LNCAP (cell line): ENCODE data around the gene CYP2B6.

Experiments used
- TF ChIP-seq, protein P1 (sequence below): fragments of 450-650 bp; IDR thresholded peaks from 2 replicates; pipeline ENCODE4 v1.5.1; 2017; ENCODE audit warnings: mild to moderate bottlenecking

CYP2B6 gene

DNA sequence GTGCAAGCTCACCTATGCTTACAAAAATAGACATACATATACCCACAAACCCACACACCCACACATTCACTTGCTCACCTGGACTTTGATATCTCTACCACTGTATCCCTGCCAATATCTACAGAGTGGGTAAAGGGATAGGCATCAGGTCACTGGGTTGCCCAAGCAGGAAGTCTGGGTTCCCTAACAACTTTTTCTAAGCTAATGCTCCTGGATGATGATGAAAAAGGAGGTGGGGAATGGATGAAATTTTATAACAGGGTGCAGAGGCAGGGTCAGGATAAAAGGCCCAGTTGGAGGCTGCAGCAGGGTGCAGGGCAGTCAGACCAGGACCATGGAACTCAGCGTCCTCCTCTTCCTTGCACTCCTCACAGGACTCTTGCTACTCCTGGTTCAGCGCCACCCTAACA, at the start of gene CYP2B6:
TSS of gene CYP2B6 (plus strand) at position 311 of the 410 bp plus-strand sequence. CDS start at position 335, 24 bp downstream.
- TF ChIP-seq, protein P1, sequence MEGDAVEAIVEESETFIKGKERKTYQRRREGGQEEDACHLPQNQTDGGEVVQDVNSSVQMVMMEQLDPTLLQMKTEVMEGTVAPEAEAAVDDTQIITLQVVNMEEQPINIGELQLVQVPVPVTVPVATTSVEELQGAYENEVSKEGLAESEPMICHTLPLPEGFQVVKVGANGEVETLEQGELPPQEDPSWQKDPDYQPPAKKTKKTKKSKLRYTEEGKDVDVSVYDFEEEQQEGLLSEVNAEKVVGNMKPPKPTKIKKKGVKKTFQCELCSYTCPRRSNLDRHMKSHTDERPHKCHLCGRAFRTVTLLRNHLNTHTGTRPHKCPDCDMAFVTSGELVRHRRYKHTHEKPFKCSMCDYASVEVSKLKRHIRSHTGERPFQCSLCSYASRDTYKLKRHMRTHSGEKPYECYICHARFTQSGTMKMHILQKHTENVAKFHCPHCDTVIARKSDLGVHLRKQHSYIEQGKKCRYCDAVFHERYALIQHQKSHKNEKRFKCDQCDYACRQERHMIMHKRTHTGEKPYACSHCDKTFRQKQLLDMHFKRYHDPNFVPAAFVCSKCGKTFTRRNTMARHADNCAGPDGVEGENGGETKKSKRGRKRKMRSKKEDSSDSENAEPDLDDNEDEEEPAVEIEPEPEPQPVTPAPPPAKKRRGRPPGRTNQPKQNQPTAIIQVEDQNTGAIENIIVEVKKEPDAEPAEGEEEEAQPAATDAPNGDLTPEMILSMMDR = no peak

DNA sequence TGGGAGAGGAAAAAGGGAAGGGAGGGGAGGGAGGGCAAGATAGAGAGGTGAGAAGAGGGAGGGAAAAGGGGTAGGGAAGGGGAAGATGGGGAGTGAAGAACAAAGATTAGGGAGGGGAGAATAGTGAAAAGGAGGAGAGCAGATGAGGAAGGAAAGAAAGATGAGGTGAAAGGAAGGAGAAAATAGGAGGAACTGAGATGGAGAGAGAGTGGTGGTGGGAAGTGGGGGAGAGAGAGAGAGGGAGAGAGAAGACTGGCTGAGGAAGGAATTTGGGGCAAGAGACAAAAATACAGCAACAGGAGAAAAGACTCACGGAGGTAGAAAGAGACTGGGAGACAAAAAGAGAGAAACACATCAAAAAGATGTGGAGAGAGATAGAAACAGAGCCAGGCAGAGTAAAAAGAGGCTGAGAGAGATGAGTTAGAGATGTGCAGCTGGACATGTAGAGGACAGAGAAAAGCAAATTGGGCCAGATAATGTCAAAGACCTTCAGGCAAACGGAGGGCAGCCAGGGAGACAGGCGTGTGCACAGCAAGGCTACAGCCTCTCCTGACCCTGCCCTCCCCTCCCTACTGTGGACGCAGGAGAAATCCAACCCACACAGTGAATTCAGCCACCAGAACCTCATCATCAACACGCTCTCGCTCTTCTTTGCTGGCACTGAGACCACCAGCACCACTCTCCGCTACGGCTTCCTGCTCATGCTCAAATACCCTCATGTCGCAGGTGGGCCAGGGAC, 49.4 kb upstream of the CYP2B6 start:
- TF ChIP-seq, protein P1 = no peak

DNA sequence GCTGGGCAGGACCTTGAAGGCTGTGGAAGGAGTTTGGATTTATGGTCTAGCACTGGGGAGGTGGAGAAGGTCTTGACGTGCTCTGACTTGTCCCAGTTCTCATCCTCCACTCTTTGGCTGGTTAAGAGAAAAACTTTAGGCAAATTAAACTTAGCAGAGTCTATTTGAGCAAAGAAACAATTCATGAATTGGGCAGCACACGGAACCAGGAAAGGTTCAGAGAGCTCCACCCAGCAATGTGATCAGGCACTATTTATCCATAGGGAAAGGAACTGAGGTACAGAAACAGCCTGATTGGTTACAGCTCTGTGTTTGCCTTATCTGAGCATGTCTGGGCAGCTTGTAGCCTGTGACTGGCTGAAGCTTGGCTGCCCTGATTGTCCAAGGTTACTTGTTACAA, 45.4 kb upstream of the CYP2B6 start:
- TF ChIP-seq, protein P1 = no peak

DNA sequence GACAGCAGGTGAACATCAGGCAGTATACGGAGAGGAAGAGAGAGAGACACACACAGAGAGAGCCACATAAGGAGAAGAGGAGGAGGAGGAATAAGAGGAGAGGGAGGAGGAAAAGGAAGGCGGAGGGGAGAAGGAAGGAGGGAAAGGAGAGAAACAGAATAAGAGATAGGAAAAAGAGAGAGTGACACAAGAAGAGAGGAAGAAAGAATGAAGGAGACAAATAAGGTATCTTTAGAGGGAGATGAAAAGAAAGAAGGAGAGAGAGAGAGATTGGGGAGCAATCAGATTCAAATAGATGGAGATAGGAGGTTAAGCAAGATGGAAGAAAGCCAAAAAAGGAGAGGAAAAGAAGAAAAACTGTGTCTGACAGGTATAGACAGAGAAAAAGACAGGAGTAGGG, 44.0 kb upstream of the CYP2B6 start:
- TF ChIP-seq, protein P1 = no peak

DNA sequence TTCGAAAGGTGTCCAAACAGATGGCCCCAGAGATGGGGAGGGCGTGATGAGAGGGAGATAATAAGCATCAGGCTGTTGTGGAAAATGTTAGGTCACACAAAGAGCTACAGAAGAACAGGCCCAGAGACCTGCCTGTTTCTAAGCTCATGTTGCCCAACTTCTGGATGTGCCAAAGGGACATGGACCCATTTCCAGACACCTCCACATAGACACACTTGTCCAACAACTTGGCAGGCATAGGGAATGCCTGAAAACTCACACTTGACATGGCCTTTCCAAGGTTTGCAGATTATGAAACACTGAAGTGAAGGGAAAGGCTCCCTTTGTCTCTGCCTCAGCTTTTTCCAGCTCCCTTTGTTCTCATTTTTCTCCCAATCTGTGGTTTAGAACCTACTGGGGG, 43.5 kb upstream of the CYP2B6 start:
- TF ChIP-seq, protein P1 = no peak

DNA sequence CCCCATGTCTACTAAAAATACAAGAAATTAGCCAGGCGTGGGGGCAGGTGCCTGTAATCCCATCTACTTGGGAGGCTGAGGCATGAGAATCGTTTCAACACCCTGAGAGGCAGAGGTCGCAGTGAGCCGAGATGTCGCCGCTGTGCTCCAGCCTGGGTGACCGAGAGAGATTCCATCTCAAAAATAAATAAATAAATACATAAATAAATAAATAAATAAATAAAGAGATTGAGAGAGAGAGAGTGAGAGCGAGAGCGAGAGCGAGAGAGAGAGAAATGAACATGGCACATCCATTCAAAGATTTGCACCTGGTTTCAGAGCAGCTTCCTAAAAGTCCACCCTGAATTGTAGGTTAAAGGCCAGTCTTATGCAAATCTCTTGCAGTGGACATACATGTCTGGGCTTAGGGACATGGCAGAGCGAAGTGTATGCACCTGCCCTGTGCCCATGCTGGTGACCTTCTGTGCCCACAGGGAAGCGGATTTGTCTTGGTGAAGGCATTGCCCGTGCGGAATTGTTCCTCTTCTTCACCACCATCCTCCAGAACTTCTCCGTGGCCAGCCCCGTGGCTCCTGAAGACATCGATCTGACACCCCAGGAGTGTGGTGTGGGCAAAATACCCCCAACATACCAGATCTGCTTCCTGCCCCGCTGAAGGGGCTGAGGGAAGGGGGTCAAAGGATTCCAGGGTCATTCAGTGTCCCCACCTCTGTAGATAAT, 42.3 kb upstream of the CYP2B6 start:
- TF ChIP-seq, protein P1 = no peak

DNA sequence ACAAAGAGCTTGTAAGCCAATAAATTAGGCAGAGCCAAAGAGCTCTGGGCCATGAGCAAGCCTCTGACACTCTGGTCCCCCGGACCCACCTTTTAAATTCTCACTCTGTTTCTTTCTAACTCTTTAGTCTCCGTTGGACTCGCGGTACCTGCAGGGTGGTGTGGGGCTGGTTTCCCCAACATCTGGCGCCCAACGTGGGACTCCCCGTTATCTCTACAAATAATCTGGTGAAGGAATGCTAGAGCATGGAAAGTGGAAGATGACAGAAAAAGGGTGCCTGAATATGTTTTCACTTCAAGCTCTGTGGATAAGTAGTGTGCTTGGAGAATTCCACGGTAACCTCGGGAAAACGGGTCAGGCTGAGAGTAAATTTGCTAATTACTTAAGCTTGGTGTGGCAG, 36.5 kb upstream of the CYP2B6 start:
- TF ChIP-seq, protein P1 = no peak
